DMS 273 (cell line): ENCODE measurements around the gene BMP3.

Experiments used
- DNase-seq: peaks from one replicate; lab custom pipeline; 2025; ENCODE audit not compliant: unreplicated experiment; lab: John Stamatoyannopoulos, UW

Gene BMP3

DNA sequence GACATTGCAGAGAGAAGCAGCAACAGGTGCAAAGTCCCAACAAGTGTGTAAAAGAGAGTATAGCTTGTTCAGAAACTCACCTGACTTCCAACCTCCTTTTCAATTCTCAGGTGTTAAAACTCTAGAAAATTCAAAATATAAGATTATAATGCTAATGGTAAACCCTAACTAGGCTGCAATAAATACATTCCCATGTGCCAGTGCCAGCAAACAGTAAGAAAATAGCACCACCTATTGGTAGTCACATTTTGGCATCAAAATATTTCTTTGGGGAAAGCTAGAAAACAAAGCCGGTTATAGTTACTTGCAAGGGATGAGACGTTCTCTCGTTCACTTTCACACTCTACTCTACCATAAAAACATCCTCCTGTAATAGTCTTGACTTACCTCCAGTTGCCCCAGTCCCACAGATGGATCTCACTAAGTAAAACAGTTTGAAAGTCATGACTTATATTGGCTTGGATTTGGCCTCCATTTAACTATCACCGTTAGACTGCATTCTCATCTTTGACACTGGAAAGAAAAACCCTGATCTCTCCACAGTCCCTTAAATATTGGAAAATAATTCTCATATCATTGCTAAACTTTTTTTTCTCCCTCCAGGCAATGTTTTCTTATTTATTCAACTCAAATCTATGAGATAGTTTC lies 9.6 kb downstream of the BMP3 start:
- peak; percentile 64 for DNase-seq

DNA sequence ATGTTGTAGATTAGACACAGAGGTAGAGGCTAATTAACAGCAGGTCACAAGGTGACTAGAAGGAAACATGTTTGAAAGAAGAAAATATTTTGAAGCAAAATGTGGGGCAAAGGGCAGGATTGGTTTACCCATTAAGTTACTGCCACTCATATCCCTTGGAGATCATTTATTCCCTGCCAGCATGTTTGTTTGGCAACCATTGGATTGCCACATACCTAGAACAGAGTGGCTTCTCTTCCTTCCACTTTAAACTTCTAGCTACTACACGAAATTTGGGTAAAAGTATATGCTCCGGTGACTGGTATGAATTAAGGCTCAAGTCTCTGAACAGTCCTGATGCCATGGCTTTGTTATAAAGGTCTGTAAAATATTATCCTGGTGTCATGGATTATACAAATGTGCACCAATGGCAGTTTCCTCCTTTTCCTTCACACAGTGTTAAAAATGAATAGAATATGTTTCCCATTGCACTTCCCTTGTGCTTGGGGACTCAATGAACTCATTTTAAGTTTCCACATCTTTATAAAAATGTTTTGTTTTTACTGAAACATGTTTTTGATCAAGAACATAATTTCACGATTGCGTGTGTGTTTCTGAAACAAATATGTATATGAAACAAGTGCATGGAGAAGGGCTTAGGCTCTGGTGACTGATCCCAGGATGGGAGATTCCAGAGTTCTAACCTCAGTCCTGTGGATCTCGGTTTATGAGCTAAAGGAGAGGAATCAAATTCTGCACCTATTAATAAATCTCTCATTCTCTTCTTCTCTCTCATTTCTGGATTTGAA lies 12.3 kb downstream of the BMP3 start:
- no peak for DNase-seq

DNA sequence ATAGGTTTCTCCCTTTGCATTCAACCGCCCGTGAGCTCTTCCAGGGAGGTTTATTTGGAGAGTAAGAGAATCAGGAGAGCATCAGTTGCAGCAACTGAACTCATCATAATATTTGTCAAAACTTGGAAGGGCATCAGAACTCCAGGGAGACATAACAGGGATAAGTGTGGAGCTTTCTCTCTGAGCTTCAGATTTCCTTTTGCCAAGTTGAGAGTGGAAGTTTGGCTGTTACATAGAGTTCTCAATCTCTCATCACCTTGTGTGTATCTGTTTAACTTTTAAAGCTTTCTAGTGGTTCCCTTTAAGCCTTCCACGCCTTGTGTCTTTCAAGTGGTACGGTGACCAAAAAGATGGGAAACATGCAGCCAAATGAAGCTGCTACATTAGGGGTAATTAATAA lies 18.8 kb downstream of the BMP3 start:
- DNase-seq: no peak

DNA sequence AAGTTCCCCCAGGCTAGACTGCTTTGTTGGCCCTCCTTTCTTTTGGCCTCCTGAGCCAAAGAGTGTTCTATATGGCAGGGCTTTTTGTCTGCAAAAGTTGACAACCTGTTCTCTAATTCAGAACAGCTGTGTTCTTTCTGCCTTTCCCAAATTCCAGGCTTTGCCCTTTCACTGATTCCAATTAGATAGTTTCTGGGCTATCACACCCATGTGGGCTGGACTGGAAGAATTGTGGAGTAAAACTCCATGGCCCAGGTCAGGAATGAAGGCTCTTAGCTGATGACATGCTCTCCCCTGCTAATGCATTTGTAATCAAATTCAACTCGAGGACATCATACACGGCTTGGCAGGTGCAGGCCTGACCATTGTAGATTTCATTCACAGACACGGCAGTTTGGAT lies 19.4 kb downstream of the BMP3 start:
- peak; percentile 32 for DNase-seq

DNA sequence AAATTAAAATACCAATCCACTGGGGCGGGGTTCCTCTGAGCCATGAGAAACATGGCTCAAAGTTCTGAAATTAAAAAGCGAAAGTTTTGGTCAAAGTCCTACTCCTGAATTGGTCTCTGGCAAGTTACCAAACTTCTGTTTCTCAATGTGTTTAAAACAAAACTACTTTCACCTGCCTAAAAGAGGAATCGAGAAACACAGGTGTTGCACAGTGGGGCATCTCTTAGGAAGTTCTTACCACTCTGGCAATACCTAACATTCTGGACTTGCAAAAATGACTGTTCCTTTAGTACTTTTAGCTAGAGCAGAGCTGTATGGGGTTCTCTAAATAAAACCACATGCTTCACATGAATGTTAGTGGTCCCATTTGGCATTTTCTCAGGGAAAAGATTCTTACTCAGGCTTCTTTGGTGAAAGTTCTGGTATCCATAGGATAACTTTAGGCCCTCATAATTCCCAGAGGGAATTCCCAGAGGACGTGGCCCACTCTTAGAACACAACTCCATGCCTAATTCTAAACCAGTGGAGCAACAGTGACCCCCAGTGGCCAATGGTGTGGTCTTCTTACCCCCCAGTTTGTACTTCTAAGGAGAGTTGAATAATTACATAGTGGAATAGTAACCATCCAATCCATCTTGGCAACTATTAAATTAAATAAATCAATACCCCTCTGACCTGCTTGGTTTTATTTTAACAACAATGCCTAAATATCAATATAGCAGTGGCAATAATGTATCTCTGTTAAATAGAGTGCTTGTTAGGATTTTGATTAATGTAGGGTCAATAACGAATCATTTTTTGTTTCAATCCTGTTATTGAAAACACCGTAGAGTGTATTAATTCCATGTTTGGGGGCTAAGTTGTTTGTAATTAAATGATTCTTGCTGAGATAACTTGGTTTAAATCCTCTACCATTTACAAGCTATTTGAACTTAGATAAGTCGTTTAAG lies 21.9 kb downstream of the BMP3 start:
- DNase-seq: peak; percentile 83

DNA sequence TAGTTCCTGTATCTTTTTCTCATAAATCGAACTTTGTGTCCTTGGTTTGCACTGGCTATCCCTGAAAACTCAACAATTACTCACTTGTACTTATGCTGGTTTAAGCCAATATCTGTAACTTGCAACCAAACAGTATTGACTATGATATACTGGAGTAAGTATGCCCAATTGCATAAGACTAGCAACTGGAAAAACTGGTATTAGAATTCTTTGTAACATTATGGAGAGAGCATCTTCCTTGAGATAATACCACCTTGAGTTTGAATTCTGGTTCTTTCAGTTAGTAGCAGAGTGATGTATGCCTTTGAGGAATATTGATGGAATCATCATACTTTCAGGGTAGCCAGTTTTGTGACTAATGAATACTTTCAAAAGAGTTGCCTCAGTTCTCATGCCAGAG lies 28.1 kb downstream of the BMP3 start:
- DNase-seq: no peak

DNA sequence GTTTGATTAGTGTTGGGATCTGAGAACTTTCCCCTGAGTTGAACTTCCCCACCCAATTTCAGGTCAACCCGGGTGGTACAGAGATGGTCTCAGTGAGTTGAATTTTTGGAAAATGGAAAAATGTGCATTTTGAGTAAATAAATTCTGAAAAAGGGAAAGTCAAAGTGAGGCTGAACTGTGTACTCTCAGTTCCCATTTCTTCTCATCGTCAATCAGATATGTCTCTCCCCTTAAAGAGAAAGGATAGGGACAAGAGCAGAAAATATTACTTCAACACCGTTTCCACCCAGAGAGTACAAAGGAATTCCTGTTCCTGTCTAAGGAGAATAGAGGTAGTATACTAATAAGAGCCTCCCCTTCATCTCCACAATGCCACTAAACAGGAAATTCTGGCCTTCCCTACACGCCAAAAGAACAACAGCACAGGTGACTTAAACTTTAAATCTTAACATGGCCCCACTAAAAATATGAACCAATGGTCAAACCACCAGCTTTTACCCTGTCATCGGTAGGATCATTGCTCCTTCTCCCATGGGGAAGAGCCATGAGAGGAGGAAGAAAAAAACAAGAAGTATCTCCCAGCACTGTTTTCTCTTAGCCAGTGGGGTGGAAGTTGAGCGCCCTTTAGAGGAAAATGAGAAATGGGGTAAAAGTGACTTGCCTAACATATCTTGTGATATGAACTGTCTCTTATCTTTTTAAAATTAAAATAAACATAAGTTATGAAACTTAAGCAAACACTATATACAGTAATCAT lies 30.3 kb downstream of the BMP3 start:
- no peak for DNase-seq

DNA sequence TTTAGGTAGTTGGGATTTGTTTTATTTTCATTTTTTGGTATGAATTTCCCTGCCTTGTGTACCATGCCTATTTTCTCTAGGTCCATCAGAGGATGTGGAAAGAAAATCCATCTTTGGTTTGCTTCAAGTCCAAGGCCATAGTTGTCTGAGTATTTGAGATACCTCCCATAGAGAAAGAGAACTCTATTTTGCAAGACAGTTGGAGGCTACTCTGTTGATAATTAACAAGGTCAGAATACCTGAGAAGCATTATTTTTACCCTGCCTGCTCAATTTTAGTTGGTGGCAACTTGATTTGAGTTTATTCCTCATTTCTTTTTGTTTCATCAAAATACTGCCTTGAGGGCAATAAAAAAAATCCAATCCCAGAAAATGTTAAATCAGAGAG lies 30.8 kb downstream of the BMP3 start:
- DNase-seq: no peak

DNA sequence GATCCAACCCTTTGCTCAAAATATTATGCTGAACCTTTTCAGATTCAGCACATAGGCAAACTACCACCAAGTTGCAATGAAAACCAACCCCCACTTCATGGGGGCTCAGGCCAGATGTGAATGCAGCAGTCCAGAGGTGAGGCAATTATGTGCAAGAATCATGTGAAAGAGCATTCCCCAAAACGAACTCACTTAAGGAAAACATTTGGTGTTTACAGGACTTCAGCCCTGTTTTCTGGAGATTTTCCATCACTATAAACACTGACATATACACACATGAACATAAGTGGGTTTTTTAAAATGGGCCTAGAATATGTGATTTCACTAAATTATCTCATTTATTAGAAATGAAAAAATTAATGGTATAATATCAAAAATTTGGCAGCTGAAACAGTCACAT lies 31.5 kb downstream of the BMP3 start:
- no peak for DNase-seq

DNA sequence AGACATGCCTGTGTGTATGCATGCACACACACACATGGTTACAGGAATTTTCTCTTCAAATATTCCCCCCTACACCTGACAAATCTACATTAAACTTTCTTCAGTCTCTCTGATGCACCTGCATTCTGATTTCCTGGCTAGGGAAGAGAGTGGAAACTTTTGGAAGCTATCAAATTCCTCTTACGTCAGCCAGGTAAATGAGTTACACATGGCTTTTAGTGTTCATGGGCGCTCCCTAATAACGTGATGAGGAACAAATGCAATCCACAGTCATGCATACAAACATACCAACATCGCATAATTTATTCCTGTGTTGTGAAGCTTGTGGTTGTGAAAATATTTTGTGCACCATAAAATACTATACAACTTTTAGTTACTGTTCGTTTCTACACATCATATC lies 34.9 kb downstream of the BMP3 start:
- DNase-seq: no peak

DNA sequence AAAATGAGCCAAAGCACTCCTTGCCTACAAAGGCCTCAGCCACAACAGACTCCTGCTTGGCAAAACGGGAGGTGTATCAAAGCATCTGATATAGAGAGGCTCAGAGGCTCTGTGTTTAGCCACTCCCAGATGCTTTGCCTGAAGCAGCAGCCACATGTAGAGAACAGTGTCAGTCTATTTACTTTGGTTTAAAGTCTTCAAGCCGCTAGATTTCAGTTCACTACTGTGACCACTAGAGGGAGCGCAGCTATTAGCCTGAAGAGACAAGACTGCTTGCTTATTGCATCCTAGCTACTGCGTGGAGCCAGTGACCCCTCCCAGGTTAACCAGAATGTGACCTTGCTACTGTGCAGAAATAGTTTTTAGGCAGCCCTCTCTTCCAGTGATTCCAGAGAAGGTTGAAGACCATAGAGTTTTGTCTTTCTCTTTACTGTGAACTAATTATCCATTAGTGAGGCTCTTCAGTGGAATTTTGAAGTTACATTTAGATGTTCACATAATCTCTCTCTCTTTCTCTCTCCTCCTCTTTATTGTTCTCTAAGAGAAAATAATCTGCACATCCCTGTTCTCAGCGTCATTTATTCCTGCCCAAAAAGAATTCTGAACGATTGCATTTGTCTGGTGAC lies 39.3 kb downstream of the BMP3 start:
- peak; percentile 90 for DNase-seq

DNA sequence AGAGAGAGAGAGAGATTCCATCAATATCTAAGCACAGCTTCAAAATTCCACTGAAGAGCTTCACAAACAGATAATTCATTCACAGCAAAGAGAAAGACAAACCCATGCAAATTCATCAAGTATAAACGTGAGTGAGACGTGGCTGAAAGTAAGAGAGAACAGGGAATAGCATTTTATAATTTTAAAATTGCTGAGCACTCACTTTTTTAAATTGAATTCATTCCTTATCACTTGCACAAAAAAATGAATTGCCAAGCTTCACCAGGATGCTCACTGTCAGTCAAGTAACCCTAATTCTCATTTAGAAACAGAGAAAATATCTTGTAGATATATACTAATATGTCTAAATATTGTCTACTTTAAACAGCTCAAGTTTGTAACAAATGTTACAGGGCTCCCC lies 40.5 kb downstream of the BMP3 start:
- DNase-seq: no peak

DNA sequence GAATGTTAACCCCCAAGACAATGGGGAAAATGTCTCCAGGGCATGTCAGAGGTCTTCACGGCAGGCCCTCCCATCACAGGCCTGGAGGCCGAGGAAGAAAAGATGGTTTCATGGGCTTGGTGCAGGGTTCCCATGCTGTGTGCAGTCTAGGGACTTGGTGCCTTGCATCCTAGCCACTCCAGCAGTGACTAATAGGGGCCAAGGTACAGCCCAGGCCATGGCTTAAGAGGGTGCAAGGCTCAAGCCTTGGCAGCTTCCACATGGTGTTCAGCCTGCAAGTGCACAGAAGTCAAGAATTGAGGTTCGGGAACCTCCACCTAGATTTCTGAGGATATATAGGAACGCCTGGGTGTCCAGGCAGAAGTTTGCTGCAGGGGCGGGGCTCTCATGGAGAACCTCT lies 50.6 kb downstream of the BMP3 start:
- DNase-seq: no peak

DNA sequence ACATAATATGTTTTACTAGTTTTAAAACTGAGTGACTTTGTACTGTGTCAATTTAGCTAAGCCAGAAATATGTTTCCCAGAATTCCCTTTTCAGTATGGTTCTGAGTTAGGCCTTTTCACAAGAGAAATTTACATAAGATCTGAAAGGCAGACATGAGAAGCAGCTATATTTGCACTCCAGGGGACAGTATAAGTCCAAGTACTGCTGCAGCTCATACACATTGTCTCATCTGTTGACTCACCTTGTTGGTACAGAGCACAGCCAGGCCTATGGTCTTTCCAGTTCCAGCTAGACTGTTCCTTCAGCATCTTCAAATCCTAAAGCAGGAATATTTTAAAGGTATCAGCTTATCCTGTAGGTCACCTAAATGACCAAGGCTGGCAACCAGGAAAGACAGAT lies 53.5 kb downstream of the BMP3 start:
- peak; percentile 12 for DNase-seq

DNA sequence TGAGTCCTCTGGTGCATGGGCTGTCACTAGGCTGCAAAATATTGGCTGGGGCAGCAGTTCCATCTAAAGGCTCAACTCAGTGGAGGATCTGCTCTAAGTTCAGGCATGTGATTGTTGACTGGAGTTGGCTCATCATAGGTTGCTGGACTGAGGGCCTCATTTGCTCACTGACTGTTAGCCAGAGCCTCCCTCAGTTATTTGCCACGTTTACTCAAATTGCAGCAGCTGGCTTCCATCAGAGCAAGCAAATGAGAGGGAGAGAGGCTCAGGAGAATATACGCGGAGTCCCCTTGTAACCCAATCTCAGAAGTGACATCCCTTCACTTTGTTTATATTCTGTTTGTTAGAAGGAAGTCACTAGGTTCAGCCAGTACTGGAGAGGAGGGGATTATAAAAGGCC lies 54.1 kb downstream of the BMP3 start:
- DNase-seq: no peak

DNA sequence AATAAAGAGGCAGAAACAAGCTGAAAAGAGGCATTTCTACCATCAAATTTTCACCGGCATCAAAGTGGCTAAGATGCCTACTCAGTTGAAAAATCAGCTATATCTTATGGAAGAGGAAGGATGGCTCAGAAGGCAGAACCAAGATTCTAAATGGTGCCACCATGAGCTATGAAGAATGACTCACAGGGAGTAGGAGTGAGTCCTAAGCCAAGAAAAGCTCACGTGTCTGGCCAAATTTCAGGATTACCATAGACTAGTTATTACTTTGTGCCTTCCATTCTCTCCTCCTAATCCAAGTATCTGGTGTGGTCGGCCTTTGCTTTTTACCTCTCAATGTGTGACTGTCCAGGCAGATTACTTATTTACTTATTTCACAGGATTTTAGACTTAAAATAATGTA lies 54.8 kb downstream of the BMP3 start:
- no peak for DNase-seq

DNA sequence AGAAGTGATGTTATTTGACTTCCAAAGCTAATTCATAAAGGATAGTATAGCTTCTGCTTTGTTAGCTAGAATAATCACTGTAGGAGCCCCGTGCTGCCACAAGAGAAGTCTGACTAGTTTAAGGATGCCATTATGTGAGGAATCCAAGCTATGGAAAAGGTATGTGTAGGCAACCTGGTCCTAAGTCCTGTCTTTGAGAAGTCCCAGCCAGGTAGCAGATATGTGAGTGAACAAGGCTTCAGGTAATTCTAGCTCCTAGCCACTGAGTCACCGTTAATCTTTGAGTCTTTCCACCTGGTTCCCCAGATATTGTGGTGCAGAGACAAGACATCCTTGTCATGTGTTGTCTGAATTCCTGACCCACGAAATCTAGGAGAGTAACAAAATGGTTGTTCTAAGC lies 55.5 kb downstream of the BMP3 start:
- no peak for DNase-seq

DNA sequence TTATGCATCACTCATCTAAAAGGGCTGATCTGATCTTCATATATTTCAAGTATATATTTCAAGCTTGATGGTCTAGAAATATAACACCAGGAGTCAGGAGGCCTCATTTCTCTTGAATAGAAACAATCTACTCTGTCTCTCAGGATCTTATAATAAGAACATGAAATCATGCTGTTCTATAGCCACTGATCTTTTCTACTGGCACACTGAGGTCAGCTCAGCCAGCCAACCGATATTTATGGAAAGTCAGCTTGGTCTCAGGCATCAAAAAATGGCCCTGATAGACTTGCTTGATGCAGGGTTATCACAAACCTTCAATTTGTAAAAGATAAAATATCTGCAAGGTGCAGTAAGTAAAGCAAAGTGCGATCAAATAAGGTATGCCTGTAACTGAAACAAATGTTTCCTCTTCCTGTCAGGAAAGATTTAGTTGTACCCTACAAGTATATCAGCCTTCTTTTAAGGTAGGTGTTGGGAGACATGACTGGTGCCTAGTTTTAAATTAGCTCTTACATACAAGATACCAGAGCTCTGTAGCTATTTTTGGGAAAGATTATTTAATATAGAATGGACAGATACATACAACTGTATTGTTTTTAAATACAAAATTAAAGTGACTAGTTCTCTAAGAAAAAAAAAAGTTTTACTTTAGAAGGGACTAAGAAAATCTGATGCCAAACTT lies 63.4 kb downstream of the BMP3 start:
- DNase-seq: no peak

DNA sequence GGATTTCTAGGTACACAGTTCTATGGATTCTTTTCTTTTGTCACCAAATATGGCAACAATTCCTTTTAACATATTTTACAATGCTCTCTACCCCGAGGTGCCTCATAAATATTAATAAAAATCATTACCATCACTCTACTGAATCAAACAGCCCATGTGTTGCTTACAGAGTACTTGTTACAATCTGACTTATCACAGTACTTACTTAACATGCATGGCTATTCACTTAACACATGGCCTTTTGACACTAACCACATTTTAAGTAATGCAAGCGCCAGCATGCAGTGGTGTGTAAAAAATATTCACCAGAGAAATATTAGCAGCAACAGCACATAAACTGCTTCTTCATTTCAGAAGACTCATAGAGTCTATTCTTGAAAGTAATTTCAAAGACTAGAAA lies 64.9 kb downstream of the BMP3 start:
- DNase-seq: peak; percentile 11

DNA sequence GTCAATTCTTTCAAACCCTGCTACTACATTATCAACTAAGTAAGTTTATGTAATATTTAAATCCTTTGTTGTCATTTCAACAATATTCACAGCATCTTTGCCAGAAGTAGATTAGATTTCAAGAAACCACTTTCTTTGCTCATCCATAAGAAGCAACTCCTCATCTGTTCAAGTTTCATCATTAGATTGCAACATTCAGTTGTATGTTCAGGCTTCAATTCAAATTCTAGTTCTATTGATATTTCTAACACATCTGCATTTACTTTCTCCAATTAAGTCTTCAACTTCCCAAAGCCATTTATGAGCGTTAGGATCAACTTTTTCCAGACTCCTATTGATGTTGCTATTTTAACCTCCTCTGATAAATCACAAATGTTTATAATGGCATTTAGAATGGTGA lies 66.1 kb downstream of the BMP3 start:
- DNase-seq: no peak
